HG03520 (cell line): ENCODE results near the gene FUS.

ENCODE experiments used
- ATAC-seq: cut with Tn5 transposase; IDR thresholded peaks from one replicate; pipeline ENCODE4 v1.9.1; 2021; ENCODE audit warnings: mild to moderate bottlenecking, moderate library complexity; ENCODE audit not compliant: unreplicated experiment

Gene FUS

DNA sequence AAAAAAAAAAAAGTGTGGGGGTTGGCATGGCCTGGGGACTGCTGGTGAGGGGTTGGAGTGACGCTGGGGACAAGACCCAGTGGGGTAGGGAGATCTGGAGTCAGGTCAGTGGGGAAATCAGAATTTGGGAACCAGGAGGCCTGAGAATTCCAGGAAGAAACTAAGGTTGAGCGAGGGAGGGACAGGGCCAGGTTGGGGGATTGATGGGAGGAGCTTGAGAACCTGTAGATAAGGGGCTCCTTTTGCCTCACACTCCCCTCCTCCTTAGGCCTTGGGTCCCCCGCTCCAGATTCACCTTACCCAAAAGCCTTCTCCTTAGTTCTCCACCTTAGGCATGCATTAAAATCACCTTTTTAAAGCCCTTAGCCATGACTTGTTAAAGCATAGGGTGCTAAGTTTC, 45.3 kb downstream of the FUS start:
- no peak for ATAC-seq

DNA sequence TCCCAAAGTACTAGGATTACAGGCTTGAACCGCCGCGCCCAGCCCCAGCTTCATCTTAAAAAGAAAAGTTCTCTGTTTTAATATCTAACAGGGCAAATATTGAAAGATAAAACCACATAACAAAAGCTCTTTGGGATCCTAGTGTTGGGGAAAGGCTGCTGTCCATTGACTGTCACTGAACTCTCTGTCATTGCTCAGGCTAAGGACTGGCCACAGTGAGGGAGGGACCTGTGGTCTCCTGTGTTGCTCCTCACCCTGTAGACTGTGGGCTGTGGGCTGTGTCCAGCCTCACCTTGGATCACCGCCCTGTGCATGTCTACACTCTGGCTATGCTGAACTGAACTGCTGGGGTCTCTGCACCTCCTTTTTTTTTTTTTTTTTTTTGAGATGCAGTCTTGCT, 48.3 kb downstream of the FUS start:
- no peak for ATAC-seq

- ATAC-seq: no peak
Measured at GRCh38 chr16:31229501-31229900, 49.6 kb downstream of the FUS start.

- ATAC-seq: no peak
Measured at GRCh38 chr16:31238041-31238440, 58.1 kb downstream of the FUS start.
